Epithelial cell of proximal tubule (primary cell): ENCODE measurements around the gene DLGAP4. TPM values are rescaled to one million over a fixed set of nuclear protein-coding genes. Genes with fewer than 3 reads are reported as not detected.

Experiments used
- DNase-seq: peaks from one replicate; pipeline ENCODE4 v3.0.0-alpha.2; 2011; ENCODE audit warnings: low read depth
- H3K4me3 ChIP-seq: 2 replicates; pipeline ENCODE4 v1.5.1; 2011; ENCODE audit warnings: low read depth, mild to moderate bottlenecking, low read length
- total RNA-seq: library from RNA; depleted of rRNA; stranded (reverse); fragments of >200 nt; gene quantifications from 2 replicates; pipeline ENCODE4 v1.2.3, GENCODE V29; 2015
- TF ChIP-seq, protein P1 (sequence below): conservative IDR thresholded peaks from 2 replicates; pipeline ENCODE4 v1.5.1; 2012; ENCODE audit warnings: low read depth, mild to moderate bottlenecking, low read length

The DLGAP4 gene
- total RNA-seq, 1 donor from 2014 or later: 41.4 TPM

DNA sequence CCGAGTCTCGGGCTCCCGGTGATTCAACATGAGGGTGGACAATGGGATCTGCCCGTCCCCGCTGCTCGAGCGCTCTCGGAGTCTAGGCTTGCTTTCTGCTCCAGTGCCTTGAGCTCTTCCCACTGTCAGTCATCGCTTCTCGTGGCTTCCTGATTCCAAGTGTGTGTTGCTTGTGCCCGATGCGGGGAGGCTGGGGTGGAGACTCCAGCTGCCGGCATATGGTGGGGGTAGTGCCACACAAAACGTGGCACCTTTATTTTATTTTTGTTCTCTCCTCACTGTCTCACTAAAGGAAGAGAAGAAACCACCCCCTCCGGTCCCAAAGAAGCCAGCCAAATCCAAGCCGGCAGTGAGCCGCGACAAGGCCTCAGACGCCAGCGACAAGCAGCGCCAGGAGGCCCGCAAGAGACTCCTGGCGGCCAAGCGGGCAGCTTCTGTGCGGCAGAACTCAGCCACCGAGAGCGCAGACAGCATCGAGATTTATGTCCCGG lies 220.4 kb downstream of the DLGAP4 start:
- DNase-seq: no peak
- TF ChIP-seq, protein P1, sequence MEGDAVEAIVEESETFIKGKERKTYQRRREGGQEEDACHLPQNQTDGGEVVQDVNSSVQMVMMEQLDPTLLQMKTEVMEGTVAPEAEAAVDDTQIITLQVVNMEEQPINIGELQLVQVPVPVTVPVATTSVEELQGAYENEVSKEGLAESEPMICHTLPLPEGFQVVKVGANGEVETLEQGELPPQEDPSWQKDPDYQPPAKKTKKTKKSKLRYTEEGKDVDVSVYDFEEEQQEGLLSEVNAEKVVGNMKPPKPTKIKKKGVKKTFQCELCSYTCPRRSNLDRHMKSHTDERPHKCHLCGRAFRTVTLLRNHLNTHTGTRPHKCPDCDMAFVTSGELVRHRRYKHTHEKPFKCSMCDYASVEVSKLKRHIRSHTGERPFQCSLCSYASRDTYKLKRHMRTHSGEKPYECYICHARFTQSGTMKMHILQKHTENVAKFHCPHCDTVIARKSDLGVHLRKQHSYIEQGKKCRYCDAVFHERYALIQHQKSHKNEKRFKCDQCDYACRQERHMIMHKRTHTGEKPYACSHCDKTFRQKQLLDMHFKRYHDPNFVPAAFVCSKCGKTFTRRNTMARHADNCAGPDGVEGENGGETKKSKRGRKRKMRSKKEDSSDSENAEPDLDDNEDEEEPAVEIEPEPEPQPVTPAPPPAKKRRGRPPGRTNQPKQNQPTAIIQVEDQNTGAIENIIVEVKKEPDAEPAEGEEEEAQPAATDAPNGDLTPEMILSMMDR: no peak
- no peak overlapping the region for H3K4me3 ChIP-seq

DNA sequence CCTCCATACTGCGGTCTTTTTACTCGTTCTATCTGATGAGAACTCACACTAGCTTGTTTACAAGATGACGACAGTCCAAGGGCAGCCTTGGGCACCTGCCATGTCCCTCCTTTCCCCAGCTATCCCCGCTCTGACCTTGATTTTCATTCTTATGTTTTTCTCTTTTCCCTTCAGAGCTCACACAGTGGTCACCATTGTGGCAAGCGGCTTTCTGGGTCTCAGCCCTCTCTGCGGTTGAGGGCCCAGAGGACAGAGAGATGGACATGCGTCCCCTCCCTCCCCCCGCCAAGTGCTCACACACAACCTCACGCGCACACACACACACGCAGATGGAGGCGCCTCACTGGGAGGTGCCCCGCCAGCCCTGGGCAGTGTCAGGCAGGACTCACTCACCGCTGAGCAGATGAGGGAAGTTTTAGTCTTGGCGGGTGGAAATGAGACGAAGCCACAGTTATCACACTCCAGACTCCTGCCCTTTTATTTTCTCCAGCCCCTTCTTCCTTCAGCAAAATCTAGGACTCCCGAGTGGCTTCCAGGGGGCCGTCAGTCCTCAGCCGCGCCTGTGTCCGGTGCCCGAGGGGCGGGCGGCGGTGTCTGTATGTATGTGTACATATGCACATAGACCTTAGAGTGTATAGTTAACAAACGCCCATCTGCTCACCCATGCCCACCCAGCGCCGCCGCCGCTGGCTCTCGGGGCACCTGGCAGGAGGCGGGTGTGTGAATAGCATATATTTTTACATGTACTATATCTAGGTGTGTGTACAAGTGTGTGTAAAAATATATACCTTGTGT lies 221.4 kb downstream of the DLGAP4 start:
- no peak for DNase-seq
- TF ChIP-seq, protein P1: no peak
- no peak overlapping the region for H3K4me3 ChIP-seq

DNA sequence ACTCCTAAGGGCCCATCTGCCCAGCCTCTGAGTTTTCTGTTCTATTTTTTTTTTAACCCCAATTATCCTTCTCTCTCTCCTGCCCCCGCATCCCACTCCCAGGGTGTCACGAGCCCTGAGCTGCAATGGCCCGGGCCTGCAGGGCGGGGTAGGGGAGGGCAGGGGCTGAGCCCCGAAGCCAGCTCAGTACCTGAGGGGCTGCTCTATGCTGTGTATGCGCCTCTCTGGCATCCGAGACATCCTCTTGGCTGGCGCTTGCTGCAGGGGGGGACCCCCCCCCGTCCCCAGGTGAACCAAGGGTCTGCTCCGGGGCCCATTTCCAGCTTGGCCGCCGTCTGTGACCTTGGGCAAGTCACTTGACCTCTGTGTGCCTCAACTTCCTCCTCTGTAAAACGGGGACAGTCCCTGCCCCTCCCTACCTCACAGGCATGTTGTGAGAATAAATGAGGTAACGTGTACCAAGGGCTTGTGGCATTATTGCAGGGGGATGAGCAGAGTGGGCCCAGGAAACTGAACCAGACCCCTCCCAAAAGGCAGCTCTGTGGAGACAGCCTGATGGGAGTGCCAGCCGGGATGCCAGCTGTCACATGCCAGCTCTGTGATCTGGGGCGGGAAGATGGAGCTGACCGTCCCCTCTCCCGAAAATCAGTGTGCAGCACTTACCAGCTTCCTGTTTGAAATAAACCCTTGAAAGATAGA lies 222.2 kb downstream of the DLGAP4 start:
- DNase-seq: no peak
- TF ChIP-seq, protein P1: no peak
- H3K4me3 ChIP-seq: no peak overlapping the region

DNA sequence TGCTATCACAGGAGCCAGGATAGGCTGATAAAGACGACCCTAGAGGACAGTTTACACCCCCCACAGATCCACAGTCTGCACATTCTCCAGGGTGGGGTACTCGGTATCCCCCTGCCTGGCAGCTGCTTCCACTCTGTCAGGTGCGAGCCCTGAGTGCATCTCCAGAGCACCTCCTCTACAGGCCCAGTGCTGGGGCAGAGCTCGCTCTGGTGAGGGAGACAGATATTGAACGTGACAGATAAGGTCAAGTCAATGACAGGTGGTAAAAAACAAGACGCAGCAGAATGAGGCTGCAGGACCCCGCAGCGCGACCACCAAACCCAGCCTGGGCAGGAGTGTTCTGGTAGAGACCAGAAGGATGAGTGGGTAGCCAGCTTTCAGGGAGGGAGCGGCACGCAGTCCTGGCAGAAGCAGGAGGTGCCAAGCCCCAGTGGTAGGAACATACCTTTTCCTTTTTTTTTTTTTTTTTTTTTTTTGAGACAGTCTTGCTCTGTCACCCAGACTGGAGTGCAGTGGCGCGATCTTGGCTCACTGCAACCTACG lies 222.8 kb downstream of the DLGAP4 start:
- DNase-seq: no peak
- TF ChIP-seq, protein P1: no peak
- H3K4me3 ChIP-seq: no peak overlapping the region

DNA sequence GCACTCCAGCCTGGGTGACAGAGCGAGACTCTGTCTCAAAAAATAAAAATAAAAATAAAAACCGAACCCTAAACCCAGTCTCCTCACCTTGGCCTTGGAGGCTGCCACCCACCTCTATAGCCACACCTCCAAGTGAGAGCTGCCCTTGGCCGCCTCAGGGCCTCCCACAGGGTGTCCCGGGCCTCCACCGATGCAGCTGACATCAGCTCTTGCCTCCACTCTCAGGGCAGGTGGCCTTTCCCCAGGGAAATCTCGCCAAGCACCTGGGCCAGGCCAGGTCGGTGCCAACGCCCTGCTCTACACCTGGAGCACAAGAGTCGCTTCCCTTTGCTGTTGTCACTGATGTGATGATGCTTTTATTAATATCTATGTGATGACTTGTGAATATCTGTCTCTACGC lies 226.2 kb downstream of the DLGAP4 start:
- TF ChIP-seq, protein P1: no peak
- H3K4me3 ChIP-seq: no peak overlapping the region
- no peak for DNase-seq

DNA sequence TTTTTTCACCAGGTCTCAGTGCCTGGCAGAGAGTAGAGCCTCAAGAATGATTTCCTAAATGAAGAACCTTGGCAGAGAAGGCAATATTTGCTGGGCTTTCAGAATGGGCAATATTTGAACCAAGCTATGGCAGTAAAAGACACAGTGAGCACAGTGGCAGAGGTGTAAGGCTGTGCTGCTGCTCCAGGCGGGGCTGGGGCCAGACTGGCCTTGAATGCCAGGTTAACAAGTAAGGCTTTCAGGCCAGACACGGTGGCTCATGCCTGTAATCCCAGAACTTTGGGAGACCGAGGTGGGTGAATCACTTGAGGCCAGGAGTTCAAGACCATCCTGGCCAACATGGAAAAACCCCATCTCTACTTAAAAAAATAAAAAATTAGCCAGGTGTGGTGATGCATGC lies 226.7 kb downstream of the DLGAP4 start:
- H3K4me3 ChIP-seq: no peak overlapping the region
- TF ChIP-seq, protein P1: no peak
- DNase-seq: no peak
